Kidney (tissue), 14 donors: ENCODE data around the gene OR2K2. TPM values are rescaled to one million over a fixed set of nuclear protein-coding genes. Genes with fewer than 3 reads are reported as not detected.
"Not testable (repeated sequence)": the region's sequence is repeated elsewhere in the genome, so short reads cannot be mapped to it uniquely, and the experiment has no call there.

Experiments
- DNase-seq, 5 donors: peaks; one replicate each; pipeline ENCODE4 v3.0.0-alpha.2; 2013 to 2020
- FAIRE-seq: peaks from 2 replicates; lab custom pipeline; 2012; peaks lifted over from hg19 to GRCh38; lab: Jason Lieb, UNC
- H3K27ac ChIP-seq, 2 donors: one replicate each; pipeline ENCODE4 v1.7.0; 2013; ENCODE audit warnings: low read depth in 2 of 2, low read length in 2 of 2, inconsistent platforms in 1 of 2
- H3K27me3 ChIP-seq: one replicate; pipeline ENCODE4 v1.7.1; 2013; ENCODE audit warnings: low read length, inconsistent platforms; ENCODE audit not compliant: control insufficient read depth, insufficient read depth
- H3K36me3 ChIP-seq, 3 donors: one replicate each; pipeline versions ENCODE4 v1.7.0 to v1.7.1; 2013; ENCODE audit warnings: low read length in 3 of 3, control low read depth in 1 of 3, inconsistent platforms in 1 of 3; ENCODE audit not compliant: insufficient read depth in 3 of 3, control insufficient read depth in 2 of 3
- H3K4me1 ChIP-seq, 3 donors: one replicate each; pipeline versions ENCODE4 v1.7.0 to v1.7.1; 2013; ENCODE audit warnings: low read length in 3 of 3, inconsistent platforms in 1 of 3, low read depth in 1 of 3; ENCODE audit not compliant: control insufficient read depth in 2 of 3, insufficient read depth in 2 of 3
- H3K4me3 ChIP-seq, 3 donors: one replicate each; pipeline versions ENCODE4 v1.7.0 to v1.8.1; 2013; ENCODE audit warnings: low read length in 3 of 3, control low read depth in 1 of 3, inconsistent platforms in 1 of 3
- H3K9ac ChIP-seq, 3 donors: one replicate each; pipeline versions ENCODE4 v1.7.0 to v1.7.1; 2013; ENCODE audit warnings: low read length in 3 of 3, control low read depth in 1 of 3, inconsistent platforms in 1 of 3
- H3K9me3 ChIP-seq, 3 donors: one replicate each; pipeline versions ENCODE4 v1.7.0 to v1.7.1; 2013; ENCODE audit warnings: low read length in 3 of 3, control low read depth in 1 of 3, inconsistent platforms in 1 of 3; ENCODE audit not compliant: control insufficient read depth in 2 of 3, insufficient read depth in 1 of 3
- CTCF ChIP-seq: IDR thresholded peaks from 3 replicates; pipeline ENCODE4 v1.5.1; 2012; ENCODE audit warnings: mild to moderate bottlenecking, moderate library complexity, borderline replicate concordance; ENCODE audit not compliant: insufficient read depth; ENCODE audit errors: extremely low read depth
- intact Hi-C: fragments of 100-400 bp; cut with DNase I; formaldehyde crosslinking; loops from one replicate; pipeline ENCODE4 v1.11.1; 2022
- polyA plus RNA-seq: library from polyadenylated mRNA; stranded (reverse); fragments of 350-450 nt; fragmentation: Illumina TruSeq; extraction: RNeasy Lipid Tissue Mini Kit (QIAGEN cat#74804); gene quantifications from one replicate; pipeline ENCODE4 v1.2.3, GENCODE V29; 2014; ENCODE audit warnings: low read depth, low replicate concordance; ENCODE audit not compliant: insufficient read depth
- total RNA-seq: library from RNA; stranded (reverse); fragmentation: NEBNext Ultra II Directional; extraction: Animal tissue kit (Norgen Biotek cat#: 25700); gene quantifications from one replicate; pipeline ENCODE4 v1.2.1, GENCODE V29; 2021
- donor health status: control.
- donor health status: control.
- donor health status: control.
- donor health status: control.
- donor health status: control.
- donor health status: DM: yes; HTN: yes; CAD: no.
- donor health status: Normal renal cell carcinoma (clear cell type).

The OR2K2 gene
- total and polyA plus RNA-seq, 2 donors from 2014 or later: not detected

GRCh38 chr9:111316796-111317195 lies 13.2 kb downstream of the OR2K2 start:
- no peak for FAIRE-seq
- H3K4me1 ChIP-seq: no peaks in the 10 kb centered on the region
- intact Hi-C loops: no loop called here

GRCh38 chr9:111305914-111306313 lies 24.1 kb downstream of the OR2K2 start:
- no peak for DNase-seq
- H3K27me3 ChIP-seq: no peaks in the 10 kb centered on the region
- H3K27ac ChIP-seq: no peak overlapping the region
- no peak overlapping the region for H3K4me3 ChIP-seq
- H3K36me3 ChIP-seq: no peaks in the 10 kb centered on the region
- intact Hi-C loops: loop anchor here (10.0 kb wide), 1 partner anchor 671 kb away; no protein-coding TSS in a partner anchor
- no peaks in the 10 kb centered on the region for H3K4me1 ChIP-seq
- FAIRE-seq: no peak
- H3K9me3 ChIP-seq: no peaks in the 10 kb centered on the region
- TF ChIP-seq CTCF: no peak
- H3K9ac ChIP-seq: no peak overlapping the region

More at GRCh38 chr9:111316796-111317195, 13.2 kb downstream of the OR2K2 start:
- no peak for TF ChIP-seq CTCF
- H3K4me3 ChIP-seq: no peak overlapping the region
- no peaks in the 10 kb centered on the region for H3K9me3 ChIP-seq
- H3K9ac ChIP-seq: no peak overlapping the region
- no peaks in the 10 kb centered on the region for H3K36me3 ChIP-seq
- H3K27ac ChIP-seq: no peak overlapping the region
- DNase-seq: no peak
- no peaks in the 10 kb centered on the region for H3K27me3 ChIP-seq

- not testable (repeated sequence) for FAIRE-seq, H3K4me3 ChIP-seq, H3K27me3 ChIP-seq, H3K9ac ChIP-seq, DNase-seq, H3K4me1 ChIP-seq, H3K27ac ChIP-seq, H3K9me3 ChIP-seq, H3K36me3 ChIP-seq
- intact Hi-C loops: loop anchor here (10.0 kb wide), 1 partner anchor 669 kb away; no protein-coding TSS in a partner anchor
Observed at GRCh38 chr9:111304000-111304399, 26.0 kb downstream of the OR2K2 start.

GRCh38 chr9:111301195-111301594 lies 28.8 kb downstream of the OR2K2 start:
- H3K9me3 ChIP-seq: no peaks in the 10 kb centered on the region
- H3K4me1 ChIP-seq: no peaks in the 10 kb centered on the region
- no peaks in the 10 kb centered on the region for H3K36me3 ChIP-seq
- no peak overlapping the region for H3K4me3 ChIP-seq
- no peaks in the 10 kb centered on the region for H3K27me3 ChIP-seq
- H3K27ac ChIP-seq: no peak overlapping the region
- intact Hi-C loops: loop anchor here (10.0 kb wide), 1 partner anchor 666 kb away; no protein-coding TSS in a partner anchor
- no peak overlapping the region for H3K9ac ChIP-seq
- TF ChIP-seq CTCF: no peak
- DNase-seq (no peak), FAIRE-seq (no peak)
